ENCODE data around the gene PHTF1. TPM values are rescaled to one million over a fixed set of nuclear protein-coding genes. Genes with fewer than 3 reads are reported as not detected.

The PHTF1 gene
- total RNA-seq, 1 donor from 2014 or later = 7.4 TPM

GRCh38 chr1:113792471-113792870 lies 33.2 kb upstream of the PHTF1 start:
- H3K36me3 ChIP-seq (ENCODE audit: control insufficient read depth, insufficient read depth, low read length) = no peaks in the 10 kb centered on the region

GRCh38 chr1:113788802-113789201 lies 29.5 kb upstream of the PHTF1 start:
- no peak for TF ChIP-seq CTCF (IDR thresholded peaks at IDR 0.05; ENCODE audit: insufficient read depth, low read length, severe bottlenecking)
- no peak for FAIRE-seq
- H3K27me3 ChIP-seq (ENCODE audit: control insufficient read depth, insufficient read depth, low read length) = no peaks in the 10 kb centered on the region
- no peaks in the 10 kb centered on the region for H3K36me3 ChIP-seq (ENCODE audit: control insufficient read depth, insufficient read depth, low read length)
- H3K4me3 ChIP-seq (ENCODE audit: low read depth, low read length) = no peak overlapping the region
- no peak for DNase-seq (ENCODE audit: low read depth)

More at GRCh38 chr1:113792471-113792870, 33.2 kb upstream of the PHTF1 start:
- FAIRE-seq = no peak
- Histone ChIP-seq H3K27me3 (ENCODE audit: control insufficient read depth, insufficient read depth, low read length) (no peaks in the 10 kb centered on the region), H3K4me3 (ENCODE audit: low read depth, low read length) (no peak overlapping the region)
- no peak for DNase-seq (ENCODE audit: low read depth)
- no peak for TF ChIP-seq CTCF (IDR thresholded peaks at IDR 0.05; ENCODE audit: insufficient read depth, low read length, severe bottlenecking)

GRCh38 chr1:113787663-113788062 lies 28.4 kb upstream of the PHTF1 start:
- TF ChIP-seq CTCF (IDR thresholded peaks at IDR 0.05; ENCODE audit: insufficient read depth, low read length, severe bottlenecking) = no peak
- no peaks in the 10 kb centered on the region for H3K36me3 ChIP-seq (ENCODE audit: control insufficient read depth, insufficient read depth, low read length)
- DNase-seq (ENCODE audit: low read depth) (no peak), FAIRE-seq (no peak)
- no peaks in the 10 kb centered on the region for H3K27me3 ChIP-seq (ENCODE audit: control insufficient read depth, insufficient read depth, low read length)
- no peak overlapping the region for H3K4me3 ChIP-seq (ENCODE audit: low read depth, low read length)

GRCh38 chr1:113786069-113786468 lies 26.8 kb upstream of the PHTF1 start:
- no peak for TF ChIP-seq CTCF (IDR thresholded peaks at IDR 0.05; ENCODE audit: insufficient read depth, low read length, severe bottlenecking)
- Histone ChIP-seq H3K27me3 (ENCODE audit: control insufficient read depth, insufficient read depth, low read length) (no peaks in the 10 kb centered on the region), H3K36me3 (ENCODE audit: control insufficient read depth, insufficient read depth, low read length) (no peaks in the 10 kb centered on the region), H3K4me3 (ENCODE audit: low read depth, low read length) (no peak overlapping the region)
- DNase-seq (ENCODE audit: low read depth) (no peak), FAIRE-seq (no peak)

GRCh38 chr1:113784104-113784779 lies 25.0 kb upstream of the PHTF1 start:
- no peaks in the 10 kb centered on the region for H3K36me3 ChIP-seq (ENCODE audit: control insufficient read depth, insufficient read depth, low read length)
- H3K27me3 ChIP-seq (ENCODE audit: control insufficient read depth, insufficient read depth, low read length) = no peaks in the 10 kb centered on the region
- DNase-seq (ENCODE audit: low read depth) (peak; percentile 34), FAIRE-seq (no peak)
- TF ChIP-seq CTCF (IDR thresholded peaks at IDR 0.05; ENCODE audit: insufficient read depth, low read length, severe bottlenecking) = no peak
- H3K4me3 ChIP-seq (ENCODE audit: low read depth, low read length) = no peak overlapping the region

Data from bronchial epithelial cell (primary cell).